Umbilical cord (tissue), 2 donors: Measurements from ENCODE around the gene ITSN1. TPM values are rescaled to one million over a fixed set of nuclear protein-coding genes. Genes with fewer than 3 reads are reported as not detected.
"Not testable (repeated sequence)": the region's sequence is repeated elsewhere in the genome, so short reads cannot be mapped to it uniquely, and the experiment has no call there.

Source experiments
- DNase-seq: peaks from one replicate; pipeline ENCODE4 v3.0.0-alpha.2; 2015; ENCODE audit warnings: low spot score
- total RNA-seq: library from RNA; depleted of rRNA; stranded (reverse); fragments of >200 nt; gene quantifications from one replicate; pipeline ENCODE4 v1.2.3, GENCODE V29; 2014; ENCODE audit warnings: low replicate concordance; ENCODE audit not compliant: insufficient read depth

The ITSN1 gene
- total RNA-seq, result 235 TPM

- DNase-seq, result peak; percentile 100
Measured at GRCh38 chr21:33642027-33642895, at the start of gene ITSN1. Gene ITSN1, plus strand, starts transcription at chr21:33642501. Its CDS starts 76,328 bp downstream, at chr21:33718829.

GRCh38 chr21:33598051-33598450, 44.2 kb upstream of the ITSN1 start:
- DNase-seq, result no peak

- DNase-seq, result peak; percentile 61
Measured at GRCh38 chr21:33608559-33608958, 33.7 kb upstream of the ITSN1 start.

GRCh38 chr21:33611006-33611744, 31.1 kb upstream of the ITSN1 start:
- no peak for DNase-seq

GRCh38 chr21:33617565-33617964, 24.7 kb upstream of the ITSN1 start:
- not testable (repeated sequence) for DNase-seq

- no peak for DNase-seq
Measured at GRCh38 chr21:33618407-33618806, 23.9 kb upstream of the ITSN1 start.

- no peak for DNase-seq
Measured at GRCh38 chr21:33619726-33620125, 22.6 kb upstream of the ITSN1 start.

GRCh38 chr21:33622253-33622652, 20.0 kb upstream of the ITSN1 start:
- DNase-seq, result no peak

GRCh38 chr21:33626151-33626550, 16.1 kb upstream of the ITSN1 start:
- not testable (repeated sequence) for DNase-seq

- no peak for DNase-seq
Measured at GRCh38 chr21:33634254-33634653, 8.0 kb upstream of the ITSN1 start.

- DNase-seq, result no peak
Measured at GRCh38 chr21:33640697-33641351, 1.5 kb upstream of the ITSN1 start.

GRCh38 chr21:33641352-33642026, 812 bp upstream of the ITSN1 start, which contains the start of gene CRYZL1:
Gene CRYZL1, minus strand, starts transcription at chr21:33641741. Its CDS starts 10,190 bp downstream, at chr21:33631551.
- peak; percentile 100 for DNase-seq

GRCh38 chr21:33642896-33643657, 776 bp downstream of the ITSN1 start:
- peak; percentile 35 for DNase-seq

- DNase-seq, result peak; percentile 60
Measured at GRCh38 chr21:33643658-33644311, 1.5 kb downstream of the ITSN1 start.

GRCh38 chr21:33644383-33645074, 2.2 kb downstream of the ITSN1 start:
- peak; percentile 65 for DNase-seq

- DNase-seq, result no peak
Measured at GRCh38 chr21:33645730-33646129, 3.4 kb downstream of the ITSN1 start.

- DNase-seq, result no peak
Measured at GRCh38 chr21:33647587-33647986, 5.3 kb downstream of the ITSN1 start.

GRCh38 chr21:33648555-33648954, 6.3 kb downstream of the ITSN1 start:
- DNase-seq, result no peak

- DNase-seq, result no peak
Measured at GRCh38 chr21:33650230-33650629, 7.9 kb downstream of the ITSN1 start.
